ENCODE measurements around the gene NANOS1.

NANOS1 gene, protein sequence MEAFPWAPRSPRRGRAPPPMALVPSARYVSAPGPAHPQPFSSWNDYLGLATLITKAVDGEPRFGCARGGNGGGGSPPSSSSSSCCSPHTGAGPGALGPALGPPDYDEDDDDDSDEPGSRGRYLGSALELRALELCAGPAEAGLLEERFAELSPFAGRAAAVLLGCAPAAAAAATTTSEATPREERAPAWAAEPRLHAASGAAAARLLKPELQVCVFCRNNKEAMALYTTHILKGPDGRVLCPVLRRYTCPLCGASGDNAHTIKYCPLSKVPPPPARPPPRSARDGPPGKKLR

DNA sequence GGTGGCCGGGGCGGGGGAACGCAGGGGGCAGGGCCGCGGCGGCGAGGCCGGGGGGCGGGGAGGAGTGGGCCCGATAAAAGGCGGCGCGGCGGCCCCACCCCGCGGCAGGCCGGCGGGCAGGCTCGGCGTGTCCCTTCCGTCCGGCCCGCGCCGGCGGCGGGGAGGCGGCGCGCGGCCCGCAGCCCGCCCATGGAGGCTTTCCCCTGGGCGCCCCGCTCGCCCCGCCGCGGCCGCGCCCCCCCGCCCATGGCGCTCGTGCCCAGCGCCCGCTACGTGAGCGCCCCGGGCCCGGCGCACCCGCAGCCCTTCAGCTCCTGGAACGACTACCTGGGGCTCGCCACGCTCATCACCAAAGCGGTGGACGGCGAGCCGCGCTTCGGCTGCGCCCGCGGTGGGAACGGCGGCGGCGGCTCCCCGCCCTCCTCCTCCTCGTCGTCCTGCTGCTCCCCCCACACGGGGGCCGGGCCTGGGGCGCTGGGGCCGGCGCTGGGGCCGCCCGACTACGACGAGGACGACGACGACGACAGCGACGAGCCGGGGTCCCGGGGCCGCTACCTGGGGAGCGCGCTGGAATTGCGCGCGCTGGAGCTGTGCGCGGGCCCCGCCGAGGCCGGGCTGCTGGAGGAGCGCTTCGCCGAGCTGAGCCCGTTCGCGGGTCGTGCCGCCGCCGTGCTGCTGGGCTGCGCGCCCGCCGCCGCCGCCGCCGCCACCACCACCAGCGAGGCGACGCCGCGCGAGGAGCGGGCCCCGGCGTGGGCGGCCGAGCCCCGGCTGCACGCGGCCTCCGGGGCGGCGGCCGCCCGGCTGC is at the start of gene NANOS1:
Gene NANOS1, plus strand, starts transcription at position 102 of the 808 bp plus-strand sequence. Its CDS starts 88 bp downstream, at position 190.
- DNase-seq (ENCODE audit: low read depth in 1 of 2, low spot score in 1 of 2) = no peak

DNA sequence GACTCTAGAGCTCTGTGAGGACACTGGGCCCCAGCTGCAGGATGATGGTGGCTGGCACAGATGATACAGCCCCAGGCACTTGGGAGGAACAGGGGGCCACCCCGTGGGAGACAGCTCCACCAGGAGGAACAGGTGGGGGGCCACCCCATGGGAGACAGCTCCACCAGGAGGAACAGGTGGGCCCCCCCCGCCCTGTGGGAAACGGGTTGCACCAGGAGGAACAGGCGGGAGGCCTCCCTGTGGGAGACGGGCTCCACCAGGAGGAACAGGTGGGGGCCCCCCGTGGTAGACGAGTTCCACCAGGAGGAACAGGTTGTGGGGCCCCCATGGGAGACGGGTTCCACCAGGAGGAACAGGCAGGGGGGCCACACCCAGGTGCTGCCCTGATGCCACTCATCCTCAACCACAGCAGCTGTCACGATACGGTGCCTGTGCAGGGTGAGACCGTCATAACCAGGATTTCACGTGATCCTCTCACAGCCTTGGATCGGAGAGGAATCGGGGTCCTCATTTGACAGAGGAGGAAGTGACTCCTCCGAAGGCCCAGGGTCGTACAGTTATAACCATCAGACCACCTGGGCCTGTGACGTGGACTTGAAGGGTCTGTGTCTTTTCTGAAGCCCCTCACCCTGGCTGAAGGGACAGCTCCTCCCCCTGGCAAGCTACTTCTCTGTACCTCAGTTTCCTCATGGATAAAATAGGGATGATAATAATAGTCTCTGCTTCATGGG is 49.2 kb upstream of the NANOS1 start:
- no peak for DNase-seq (ENCODE audit: low read depth in 1 of 2, low spot score in 1 of 2)

DNA sequence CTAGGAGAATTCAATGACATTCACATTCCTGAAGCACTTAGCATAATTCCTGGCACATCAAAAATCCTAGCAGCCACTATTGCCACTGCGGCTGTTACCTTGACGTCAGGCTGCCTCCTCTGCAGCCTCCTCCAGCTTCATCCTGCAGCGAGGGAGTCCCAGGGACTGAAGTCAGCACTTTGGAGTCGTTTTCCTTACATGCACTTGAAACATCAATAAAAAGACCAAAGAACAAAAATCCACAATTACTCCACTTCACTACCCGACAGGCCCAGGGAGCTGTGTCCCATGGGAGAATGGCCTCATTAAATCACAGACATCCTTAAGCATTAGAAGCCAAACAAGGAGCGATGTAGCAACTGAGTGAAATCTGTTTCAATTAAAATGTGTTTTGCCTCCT is 48.6 kb upstream of the NANOS1 start:
- no peak for DNase-seq (ENCODE audit: low read depth in 1 of 2, low spot score in 1 of 2)

DNA sequence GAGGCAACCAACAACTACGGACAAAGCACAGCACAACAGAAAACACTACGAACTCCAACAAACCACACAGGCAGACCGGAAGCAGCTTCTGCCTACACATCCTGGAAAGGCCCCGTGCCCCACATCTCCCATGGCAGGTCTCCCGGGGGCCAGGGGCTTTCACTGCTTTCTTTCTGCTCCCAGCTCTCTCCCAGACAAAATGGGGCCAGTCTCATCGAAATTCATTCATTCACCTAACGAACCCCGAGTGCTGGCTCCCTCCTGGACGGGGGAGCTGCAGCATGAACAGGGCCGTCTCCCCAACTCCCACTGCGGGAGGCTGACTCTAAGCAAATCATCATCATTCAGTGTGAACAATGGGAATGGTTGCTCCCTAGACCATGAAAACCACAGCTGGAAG is 47.6 kb upstream of the NANOS1 start:
- DNase-seq (ENCODE audit: low read depth in 1 of 2, low spot score in 1 of 2) = no peak

DNA sequence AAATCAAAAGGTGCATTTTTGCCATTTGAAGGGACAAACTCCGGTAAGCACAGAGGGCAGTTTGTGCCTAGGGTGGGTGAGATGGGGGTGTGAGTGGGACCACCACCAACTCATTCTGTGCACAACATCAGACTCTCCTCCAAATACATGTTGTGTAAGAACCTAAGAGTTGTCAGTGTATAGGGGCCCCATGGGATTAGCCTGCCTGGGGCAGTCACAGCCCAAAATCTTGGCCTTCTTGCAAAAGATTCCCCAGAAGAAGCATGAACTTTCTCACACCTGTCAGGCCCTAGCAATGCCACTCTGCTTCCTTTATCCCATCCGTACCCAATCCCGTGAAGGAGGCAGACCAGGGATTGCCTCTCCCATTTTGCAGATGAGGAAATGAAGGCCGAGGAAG is 47.1 kb upstream of the NANOS1 start:
- no peak for DNase-seq (ENCODE audit: low read depth in 1 of 2, low spot score in 1 of 2)

DNA sequence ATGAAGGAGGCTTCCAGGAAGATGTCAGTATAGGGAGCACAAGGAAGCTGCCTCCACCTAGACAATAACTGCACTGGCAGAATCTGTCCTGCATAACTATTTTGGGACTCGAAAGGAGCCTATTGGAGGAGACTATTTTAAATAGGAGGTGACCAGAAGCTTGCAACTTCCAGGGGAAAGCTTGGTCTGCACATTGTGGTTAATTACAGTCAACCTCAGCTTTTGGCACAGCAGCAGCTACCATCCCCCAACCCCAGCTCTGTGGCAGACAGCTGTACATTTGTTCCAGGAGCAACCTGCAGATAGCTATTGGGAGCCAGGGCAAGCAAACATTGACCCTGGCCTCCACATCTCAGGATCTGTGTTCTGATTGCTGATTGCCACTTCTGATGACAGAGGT is 46.3 kb upstream of the NANOS1 start:
- DNase-seq (ENCODE audit: low read depth in 1 of 2, low spot score in 1 of 2) = no peak

DNA sequence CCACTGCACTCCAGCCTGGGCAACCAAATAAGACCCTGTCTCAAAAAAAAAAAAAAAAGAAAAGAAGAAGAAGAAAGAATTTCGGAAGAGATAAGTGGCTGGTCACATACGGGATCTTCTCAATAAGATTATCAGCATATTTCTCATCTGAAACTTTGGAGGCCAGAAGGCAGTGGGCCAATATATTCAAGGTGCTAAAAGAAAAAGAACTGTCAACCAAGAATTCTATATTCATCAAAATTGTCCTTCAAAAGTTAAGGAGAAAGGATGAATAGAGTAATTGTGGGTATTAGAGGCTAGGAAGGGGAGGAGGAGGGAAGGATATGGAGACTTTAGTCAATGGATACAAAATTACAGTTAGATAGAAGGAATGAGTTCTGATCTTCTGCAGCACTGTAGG is 43.9 kb upstream of the NANOS1 start:
- DNase-seq (ENCODE audit: low read depth in 1 of 2, low spot score in 1 of 2) = no peak

DNA sequence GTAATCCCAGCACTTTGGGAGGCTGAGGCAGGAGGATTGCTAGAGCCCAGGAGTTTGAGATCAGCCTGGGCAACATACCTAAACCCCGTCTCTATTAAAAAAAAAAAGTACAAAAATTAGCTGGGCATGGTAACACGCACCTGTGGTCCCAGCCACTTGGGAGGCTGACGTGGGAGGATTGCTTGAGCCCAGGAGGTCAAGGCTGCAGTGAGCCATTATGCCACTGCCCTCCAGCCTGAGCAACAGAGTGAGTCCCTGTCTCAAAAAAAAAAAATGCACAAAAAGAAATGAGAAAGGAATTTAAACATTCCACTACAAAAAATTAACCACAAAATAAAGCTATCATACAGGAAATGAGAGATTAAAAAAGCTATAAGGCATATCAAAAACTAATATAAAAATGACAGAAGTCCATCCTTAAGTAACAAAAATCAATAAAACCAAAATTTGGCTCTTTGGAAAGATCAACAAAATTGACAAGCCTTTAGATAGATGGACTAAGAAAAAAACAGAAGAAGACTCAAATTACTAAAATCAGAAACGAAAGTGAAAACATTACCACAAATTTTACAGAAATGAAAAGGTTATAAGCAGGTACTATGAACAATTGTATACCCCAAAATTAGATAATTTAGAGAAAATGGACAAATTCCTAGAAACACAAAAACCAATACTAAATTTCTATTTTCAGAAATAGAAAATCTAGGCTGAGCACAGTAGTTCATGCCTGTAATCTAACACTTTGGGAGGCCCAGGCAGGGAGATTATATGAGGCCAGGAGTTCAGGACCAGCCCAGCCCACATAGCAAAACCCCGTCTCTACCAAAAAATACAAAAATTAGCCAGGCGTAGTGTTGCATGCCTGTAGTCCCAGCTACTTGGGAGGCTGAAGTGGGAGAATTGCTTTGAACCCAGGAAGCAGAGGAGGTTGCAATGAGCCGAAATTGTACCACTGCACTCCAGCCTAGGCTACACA is 42.4 kb upstream of the NANOS1 start:
- no peak for DNase-seq (ENCODE audit: low read depth in 1 of 2, low spot score in 1 of 2)

DNA sequence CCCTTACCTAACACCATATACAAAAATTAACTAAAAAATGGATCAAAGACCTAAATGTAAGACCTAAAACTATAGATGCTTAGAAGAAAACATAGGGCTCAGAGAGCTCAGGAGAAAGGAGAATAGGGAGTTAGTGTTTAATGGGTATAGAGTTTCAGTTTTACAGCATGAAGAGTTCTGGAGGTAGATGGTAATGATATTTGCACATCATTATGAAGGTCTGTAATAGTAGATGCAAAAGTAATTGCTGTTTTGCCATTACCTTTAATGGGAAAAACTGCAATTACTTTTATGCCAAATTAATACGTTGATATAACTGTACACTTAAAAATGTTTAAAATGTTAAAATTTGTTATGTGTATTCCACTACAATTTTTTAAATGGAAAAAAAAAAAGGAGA is 39.2 kb upstream of the NANOS1 start:
- no peak for DNase-seq (ENCODE audit: low read depth in 1 of 2, low spot score in 1 of 2)

DNA sequence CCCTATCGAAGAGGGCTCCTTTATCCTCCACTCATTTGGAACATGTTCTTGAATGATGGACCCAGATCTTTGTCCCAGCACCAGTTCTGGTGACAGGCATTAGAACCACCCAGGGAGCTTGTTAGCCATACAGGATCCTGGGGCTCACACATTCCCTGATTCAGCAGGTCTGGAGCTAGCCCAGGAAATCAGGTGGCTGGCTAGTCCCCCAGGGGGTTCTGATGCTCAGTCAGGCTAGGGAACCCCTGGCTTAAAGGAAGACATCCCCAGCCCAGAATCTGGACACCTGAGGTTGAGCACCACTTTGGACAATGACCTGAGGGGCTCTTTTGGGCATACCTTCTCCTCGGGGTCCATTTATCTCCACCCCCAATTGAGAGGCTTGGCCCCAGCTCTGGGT is 37.0 kb upstream of the NANOS1 start:
- DNase-seq (ENCODE audit: low read depth in 1 of 2, low spot score in 1 of 2) = no peak

DNA sequence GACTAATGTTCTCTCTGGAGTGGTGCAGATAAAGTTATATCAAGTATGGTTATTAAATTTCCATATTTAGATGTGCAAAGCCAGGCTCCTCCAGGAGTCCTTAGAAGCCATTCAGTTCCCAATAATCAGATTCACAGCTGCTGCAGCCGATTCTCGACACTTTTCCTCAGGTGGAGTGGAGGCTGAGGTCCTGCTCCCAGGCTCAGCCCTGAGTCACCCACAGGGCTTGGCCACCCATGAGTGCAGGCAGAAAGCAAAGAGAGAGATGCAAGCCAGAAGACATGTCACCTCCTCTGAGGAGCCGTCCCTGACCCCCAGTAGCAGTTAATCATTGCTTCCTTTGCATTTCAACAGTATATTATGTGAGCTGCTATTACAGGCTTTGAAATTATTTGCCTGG is 36.3 kb upstream of the NANOS1 start:
- DNase-seq (ENCODE audit: low read depth in 1 of 2, low spot score in 1 of 2) = no peak

DNA sequence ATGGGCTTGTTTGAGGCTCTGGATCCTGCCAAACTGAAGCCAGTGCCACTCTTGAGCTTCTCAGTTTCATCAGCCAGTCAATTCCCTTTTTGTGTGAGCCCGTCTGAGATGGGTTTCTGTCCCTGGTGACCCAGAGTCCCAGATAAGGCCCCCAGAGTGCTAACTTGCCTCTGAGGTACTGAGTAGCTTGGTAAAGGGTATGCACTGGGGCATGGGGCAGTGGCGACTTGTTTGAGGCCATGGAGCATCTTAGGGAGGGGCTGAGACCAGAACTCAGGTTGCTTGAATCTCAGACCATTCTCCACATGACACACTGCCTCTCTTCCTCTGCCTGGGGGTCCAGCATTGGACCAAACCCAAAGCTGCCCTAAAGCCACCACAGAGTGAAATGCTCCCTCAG is 35.2 kb upstream of the NANOS1 start:
- no peak for DNase-seq (ENCODE audit: low read depth in 1 of 2, low spot score in 1 of 2)

DNA sequence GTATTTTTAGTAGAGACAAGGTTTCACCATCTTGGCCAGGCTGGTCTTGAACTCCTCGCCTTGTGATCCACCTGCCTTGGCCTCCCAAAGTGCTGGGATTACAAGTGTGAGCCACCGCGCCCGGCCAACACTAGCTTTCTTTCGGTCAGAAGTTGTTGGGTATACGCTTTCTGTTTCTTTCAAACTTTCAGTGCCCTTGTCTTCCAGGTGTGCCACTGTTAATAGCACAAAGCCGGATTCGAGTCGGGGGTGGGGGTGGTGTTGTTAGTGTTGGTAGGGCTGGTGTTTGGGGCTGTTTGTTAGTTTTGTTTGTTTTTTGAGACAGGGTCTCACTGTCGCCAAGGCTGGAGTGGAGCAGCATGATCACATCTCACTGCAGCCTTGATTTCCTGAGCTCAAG is 33.8 kb upstream of the NANOS1 start:
- no peak for DNase-seq (ENCODE audit: low read depth in 1 of 2, low spot score in 1 of 2)

DNA sequence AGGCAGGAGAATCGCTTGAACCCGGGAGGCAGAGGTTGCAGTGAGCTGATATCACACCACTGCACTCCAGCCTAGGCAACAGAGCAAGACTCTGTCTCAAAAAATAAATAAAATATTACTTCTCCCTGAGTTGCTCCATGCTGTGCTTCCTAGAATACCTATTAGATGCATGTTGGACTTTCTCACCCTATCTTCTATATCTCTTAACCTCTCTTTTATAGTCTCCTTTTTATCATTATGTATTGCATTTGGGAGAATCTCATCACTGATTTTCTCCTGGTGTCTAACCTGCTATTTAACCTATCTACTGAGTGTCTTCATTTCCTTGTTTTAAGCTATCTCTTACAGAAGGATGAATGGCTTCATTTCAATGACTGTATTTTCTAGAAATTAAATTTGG is 32.1 kb upstream of the NANOS1 start:
- no peak for DNase-seq (ENCODE audit: low read depth in 1 of 2, low spot score in 1 of 2)

DNA sequence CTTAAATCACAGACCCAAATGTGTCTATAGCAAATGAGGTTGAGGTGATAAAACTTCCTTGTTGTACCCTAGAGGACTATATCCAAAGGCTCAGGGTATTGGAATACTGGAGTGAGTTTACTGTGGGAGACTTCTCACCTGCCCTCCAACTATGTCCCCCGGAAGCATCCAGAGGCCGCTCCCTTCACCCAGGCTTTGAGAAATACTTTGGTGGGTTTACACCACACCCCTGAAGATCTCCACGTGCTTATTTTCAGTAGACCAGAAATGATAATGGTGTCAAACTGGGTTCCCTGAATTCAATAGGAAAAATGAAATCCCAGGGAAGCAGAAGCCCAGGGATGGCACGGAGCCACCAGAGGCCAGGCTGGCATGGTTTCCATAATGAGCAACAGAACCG is 31.3 kb upstream of the NANOS1 start:
- no peak for DNase-seq (ENCODE audit: low read depth in 1 of 2, low spot score in 1 of 2)

DNA sequence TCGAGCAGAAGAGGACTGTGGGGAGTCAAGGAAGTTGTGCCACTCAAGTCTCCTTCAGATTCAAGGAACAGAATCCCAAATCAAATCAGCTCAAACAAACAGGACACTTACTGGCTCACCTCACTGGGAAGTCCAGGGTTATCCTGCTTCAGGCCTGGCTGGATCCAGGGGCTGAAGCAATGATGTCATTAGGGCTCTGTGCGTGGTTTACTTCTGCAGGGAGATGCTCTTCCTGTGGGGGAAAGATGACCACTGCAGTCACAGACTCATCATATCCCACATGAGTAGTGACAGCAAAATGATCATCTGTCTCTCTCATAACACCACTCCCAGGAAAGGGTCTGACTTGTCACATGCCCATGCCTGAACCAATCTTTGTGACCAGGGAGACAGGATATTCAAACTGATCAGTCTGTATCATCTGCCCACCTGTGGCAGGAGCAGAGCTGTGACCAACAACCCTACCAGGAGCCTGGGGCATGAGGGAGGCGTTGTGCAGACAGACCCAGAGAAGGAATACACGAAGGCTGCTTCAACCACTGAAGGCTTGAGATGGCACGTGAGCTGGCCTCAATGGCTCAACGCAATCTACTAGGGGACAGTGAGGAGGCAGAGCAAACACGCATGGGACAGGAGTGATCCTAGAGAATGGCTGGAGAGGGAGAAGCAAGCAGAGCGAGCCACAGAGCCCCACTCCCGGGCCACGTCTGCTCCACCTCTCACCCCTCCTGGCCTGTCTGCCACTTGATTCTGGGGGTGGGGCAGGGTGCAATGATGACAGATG is 27.6 kb upstream of the NANOS1 start:
- no peak for DNase-seq (ENCODE audit: low read depth in 1 of 2, low spot score in 1 of 2)

DNA sequence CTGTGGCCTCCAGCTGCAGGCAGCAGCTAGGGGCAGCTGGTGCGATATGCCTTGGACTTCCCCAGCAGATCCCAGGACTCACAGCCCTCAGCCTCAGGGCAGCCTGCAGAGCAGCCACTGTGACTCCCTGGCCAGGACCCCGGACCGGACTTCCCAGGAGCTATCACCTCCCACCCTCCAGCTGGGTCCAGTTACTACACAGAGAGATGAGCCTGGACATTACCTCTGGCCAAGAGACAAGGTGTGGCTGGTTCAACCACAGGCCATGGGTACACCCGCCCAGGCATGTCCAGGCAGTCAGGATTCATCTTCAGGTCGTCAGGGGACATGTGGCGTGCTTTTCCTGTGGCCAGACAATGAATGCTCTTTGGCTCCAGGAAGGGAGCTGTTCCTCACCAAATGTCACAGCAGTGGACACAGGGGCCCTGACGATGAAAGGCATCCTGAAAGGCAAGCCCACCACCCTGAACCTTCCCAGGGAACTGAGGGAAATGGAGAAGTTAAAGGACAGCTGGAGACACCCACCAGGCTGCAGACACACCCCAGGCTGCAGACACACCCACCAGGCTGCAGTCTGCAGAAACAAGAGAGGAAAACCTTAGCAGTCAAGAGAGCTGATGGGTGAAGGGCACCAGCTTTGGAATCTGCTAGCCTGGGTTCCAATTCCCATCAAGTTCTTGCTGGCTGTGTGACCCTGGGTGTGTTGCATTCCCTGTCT is 25.8 kb upstream of the NANOS1 start:
- no peak for DNase-seq (ENCODE audit: low read depth in 1 of 2, low spot score in 1 of 2)

DNA sequence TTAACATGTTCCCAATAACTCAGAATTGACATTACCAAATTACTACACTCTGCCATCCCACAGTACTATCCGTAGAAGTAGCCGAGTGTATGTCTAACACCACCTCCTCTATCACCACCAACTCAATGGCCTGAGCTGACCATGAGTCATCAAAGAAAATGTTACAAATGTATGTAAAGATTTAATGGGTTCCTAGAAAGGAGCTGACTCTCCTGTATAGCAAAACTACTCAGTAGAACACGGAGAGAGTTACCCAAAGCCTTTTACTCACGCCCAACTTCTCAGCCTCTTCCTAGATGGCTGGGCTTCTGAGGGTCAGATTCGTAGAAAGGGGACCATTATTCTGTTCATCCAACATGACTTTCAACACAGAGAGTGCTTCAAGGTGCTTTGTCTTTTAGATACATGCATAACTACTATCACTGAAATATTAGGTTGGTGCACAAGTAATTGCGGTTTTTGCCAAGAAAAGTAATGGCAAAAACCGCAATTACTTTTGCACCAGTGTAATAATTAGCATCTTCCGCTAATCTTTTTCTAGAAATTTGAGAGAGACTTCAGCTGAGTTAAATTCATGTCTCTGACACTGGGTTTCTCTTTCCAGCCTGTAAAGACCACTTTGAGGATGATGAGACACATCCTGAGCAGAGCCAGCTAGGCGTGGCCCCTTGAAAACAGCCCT is 24.0 kb upstream of the NANOS1 start:
- no peak for DNase-seq (ENCODE audit: low read depth in 1 of 2, low spot score in 1 of 2)
